Lower leg skin (tissue), 3 donors: ENCODE measurements around the gene USB1.

Source experiments
- CTCF ChIP-seq, 3 donors: fragments of 450-650 bp; IDR thresholded peaks; one replicate each; pipeline ENCODE4 v1.5.1; 2016; ENCODE audit warnings: antibody characterized with exemption in 3 of 3, mild to moderate bottlenecking in 3 of 3, moderate library complexity in 2 of 3
- POLR2A ChIP-seq, 2 donors: fragments of 450-650 bp; IDR thresholded peaks; one replicate each; pipeline ENCODE4 v1.6.1; 2016 to 2017; ENCODE audit warnings: antibody characterized with exemption in 2 of 2, mild to moderate bottlenecking in 1 of 2, moderate library complexity in 1 of 2

- TF ChIP-seq CTCF (IDR thresholded peaks at IDR 0.05) (no peak), POLR2A (IDR thresholded peaks at IDR 0.05) (no peak)
Observed at GRCh38 chr16:58035356-58036170, 34.4 kb downstream of the USB1 start.
